ENCODE results near the gene SRRD.

SRRD gene

GRCh38 chr22:26463101-26463661, 20.5 kb upstream of the SRRD start:
- Mint-ChIP-seq H3K4me3 (no peak overlapping the region), H3K36me3 (ENCODE audit: low read depth) (peaks cover 84% of the 10 kb centered on the region), H3K27ac (no peak overlapping the region), H3K4me1 (ENCODE audit: low read depth) (peaks cover 5% of the 10 kb centered on the region), H3K9me3 (no peaks in the 10 kb centered on the region), H3K27me3 (no peaks in the 10 kb centered on the region)
- intact Hi-C loops (cut with micrococcal nuclease) = no loop called here

- H3K27ac Mint-ChIP-seq = no peak overlapping the region
- H3K9me3 Mint-ChIP-seq = no peaks in the 10 kb centered on the region
- no peaks in the 10 kb centered on the region for H3K27me3 Mint-ChIP-seq
- intact Hi-C loops (cut with micrococcal nuclease) = no loop called here
- H3K36me3 Mint-ChIP-seq (ENCODE audit: low read depth) = peaks cover 85% of the 10 kb centered on the region
- peaks cover 5% of the 10 kb centered on the region for H3K4me1 Mint-ChIP-seq (ENCODE audit: low read depth)
- no peak overlapping the region for H3K4me3 Mint-ChIP-seq
Observed at GRCh38 chr22:26463688-26464087, 20.0 kb upstream of the SRRD start.

GRCh38 chr22:26464312-26464711, 19.4 kb upstream of the SRRD start:
- H3K9me3 Mint-ChIP-seq = no peaks in the 10 kb centered on the region
- no peak overlapping the region for H3K4me3 Mint-ChIP-seq
- H3K36me3 Mint-ChIP-seq (ENCODE audit: low read depth) = peaks cover 86% of the 10 kb centered on the region
- H3K27ac Mint-ChIP-seq = no peak overlapping the region
- H3K4me1 Mint-ChIP-seq (ENCODE audit: low read depth) = peaks cover 5% of the 10 kb centered on the region
- intact Hi-C loops (cut with micrococcal nuclease) = no loop called here
- H3K27me3 Mint-ChIP-seq = no peaks in the 10 kb centered on the region

- Mint-ChIP-seq H3K4me3 (no peak overlapping the region), H3K27ac (no peak overlapping the region), H3K36me3 (ENCODE audit: low read depth) (peaks cover 97% of the 10 kb centered on the region), H3K9me3 (no peaks in the 10 kb centered on the region), H3K27me3 (no peaks in the 10 kb centered on the region), H3K4me1 (ENCODE audit: low read depth) (peaks cover 5% of the 10 kb centered on the region)
- intact Hi-C loops (cut with micrococcal nuclease) = no loop called here
Observed at GRCh38 chr22:26466196-26466595, 17.5 kb upstream of the SRRD start.

GRCh38 chr22:26470807-26471206, 12.9 kb upstream of the SRRD start:
- Mint-ChIP-seq H3K36me3 (ENCODE audit: low read depth) (peaks cover 100% of the 10 kb centered on the region), H3K4me3 (no peak overlapping the region), H3K4me1 (ENCODE audit: low read depth) (peaks cover 6% of the 10 kb centered on the region), H3K27me3 (no peaks in the 10 kb centered on the region), H3K27ac (no peak overlapping the region), H3K9me3 (no peaks in the 10 kb centered on the region)
- intact Hi-C loops (cut with micrococcal nuclease) = no loop called here

- Mint-ChIP-seq H3K36me3 (ENCODE audit: low read depth) (peaks cover 98% of the 10 kb centered on the region), H3K9me3 (no peaks in the 10 kb centered on the region), H3K4me3 (no peak overlapping the region), H3K27me3 (no peaks in the 10 kb centered on the region), H3K27ac (no peak overlapping the region), H3K4me1 (ENCODE audit: low read depth) (peaks cover 8% of the 10 kb centered on the region)
- intact Hi-C loops (cut with micrococcal nuclease) = no loop called here
Observed at GRCh38 chr22:26471522-26471921, 12.2 kb upstream of the SRRD start.

- Mint-ChIP-seq H3K9me3 (no peaks in the 10 kb centered on the region), H3K4me3 (no peak overlapping the region), H3K27me3 (no peaks in the 10 kb centered on the region), H3K27ac (no peak overlapping the region), H3K36me3 (ENCODE audit: low read depth) (peaks cover 92% of the 10 kb centered on the region), H3K4me1 (ENCODE audit: low read depth) (peaks cover 35% of the 10 kb centered on the region)
- intact Hi-C loops (cut with micrococcal nuclease) = no loop called here
Observed at GRCh38 chr22:26474682-26475081, 9.0 kb upstream of the SRRD start.

GRCh38 chr22:26476705-26477340, 6.9 kb upstream of the SRRD start:
- intact Hi-C loops (cut with micrococcal nuclease) = no loop called here
- no peaks in the 10 kb centered on the region for H3K27me3 Mint-ChIP-seq
- H3K27ac Mint-ChIP-seq = no peak overlapping the region
- no peaks in the 10 kb centered on the region for H3K9me3 Mint-ChIP-seq
- H3K4me3 Mint-ChIP-seq = no peak overlapping the region
- H3K36me3 Mint-ChIP-seq (ENCODE audit: low read depth) = peaks cover 85% of the 10 kb centered on the region
- peaks cover 55% of the 10 kb centered on the region for H3K4me1 Mint-ChIP-seq (ENCODE audit: low read depth)

GRCh38 chr22:26477341-26477731, 6.3 kb upstream of the SRRD start:
- Mint-ChIP-seq H3K4me3 (no peak overlapping the region), H3K9me3 (no peaks in the 10 kb centered on the region), H3K4me1 (ENCODE audit: low read depth) (peaks cover 60% of the 10 kb centered on the region), H3K36me3 (ENCODE audit: low read depth) (peaks cover 81% of the 10 kb centered on the region), H3K27ac (no peak overlapping the region), H3K27me3 (no peaks in the 10 kb centered on the region)
- intact Hi-C loops (cut with micrococcal nuclease) = no loop called here

- Mint-ChIP-seq H3K36me3 (ENCODE audit: low read depth) (peaks cover 73% of the 10 kb centered on the region), H3K27me3 (no peaks in the 10 kb centered on the region), H3K4me1 (ENCODE audit: low read depth) (peaks cover 73% of the 10 kb centered on the region), H3K4me3 (peak overlapping the region; percentile 68), H3K27ac (peak overlapping the region; percentile 95), H3K9me3 (no peaks in the 10 kb centered on the region)
- intact Hi-C loops (cut with micrococcal nuclease) = no loop called here
Observed at GRCh38 chr22:26479043-26479791, 4.5 kb upstream of the SRRD start.

GRCh38 chr22:26479792-26480610, 3.7 kb upstream of the SRRD start:
- no peaks in the 10 kb centered on the region for H3K27me3 Mint-ChIP-seq
- intact Hi-C loops (cut with micrococcal nuclease) = no loop called here
- H3K4me3 Mint-ChIP-seq = peak overlapping the region; percentile 68
- H3K9me3 Mint-ChIP-seq = no peaks in the 10 kb centered on the region
- peaks cover 76% of the 10 kb centered on the region for H3K4me1 Mint-ChIP-seq (ENCODE audit: low read depth)
- peaks cover 66% of the 10 kb centered on the region for H3K36me3 Mint-ChIP-seq (ENCODE audit: low read depth)
- peak overlapping the region; percentile 95 for H3K27ac Mint-ChIP-seq

- H3K9me3 Mint-ChIP-seq = no peaks in the 10 kb centered on the region
- H3K27me3 Mint-ChIP-seq = no peaks in the 10 kb centered on the region
- peaks cover 60% of the 10 kb centered on the region for H3K36me3 Mint-ChIP-seq (ENCODE audit: low read depth)
- peaks cover 80% of the 10 kb centered on the region for H3K4me1 Mint-ChIP-seq (ENCODE audit: low read depth)
- H3K4me3 Mint-ChIP-seq = peak overlapping the region; percentile 9
- intact Hi-C loops (cut with micrococcal nuclease) = no loop called here
- H3K27ac Mint-ChIP-seq = peak overlapping the region; percentile 95
Observed at GRCh38 chr22:26480611-26480932, 3.1 kb upstream of the SRRD start.

GRCh38 chr22:26481112-26481693, 2.5 kb upstream of the SRRD start:
- peak overlapping the region; percentile 95 for H3K27ac Mint-ChIP-seq
- H3K9me3 Mint-ChIP-seq = no peaks in the 10 kb centered on the region
- no peaks in the 10 kb centered on the region for H3K27me3 Mint-ChIP-seq
- peaks cover 60% of the 10 kb centered on the region for H3K36me3 Mint-ChIP-seq (ENCODE audit: low read depth)
- H3K4me1 Mint-ChIP-seq (ENCODE audit: low read depth) = peaks cover 86% of the 10 kb centered on the region
- intact Hi-C loops (cut with micrococcal nuclease) = no loop called here
- no peak overlapping the region for H3K4me3 Mint-ChIP-seq

GRCh38 chr22:26481694-26482093, 2.0 kb upstream of the SRRD start:
- Mint-ChIP-seq H3K36me3 (ENCODE audit: low read depth) (peaks cover 60% of the 10 kb centered on the region), H3K9me3 (no peaks in the 10 kb centered on the region), H3K27me3 (no peaks in the 10 kb centered on the region), H3K4me3 (peak overlapping the region; percentile 52), H3K27ac (peak overlapping the region; percentile 95), H3K4me1 (ENCODE audit: low read depth) (peaks cover 84% of the 10 kb centered on the region)
- intact Hi-C loops (cut with micrococcal nuclease) = no loop called here

Data from dendritic cell treated with granulocyte-macrophage colony-stimulating factor and Interleukin-4, amounts not matched to agents 40 ng/mL and 50 ng/mL, for 4 days (primary cell).